Superior temporal gyrus (tissue), 1 donor: ENCODE data around the gene SNUPN.
A peak's percentile ranks its signal among the peaks of the same experiment; 100 is the strongest.

ENCODE experiments used
- DNase-seq: peaks from one replicate; pipeline ENCODE4 v3.0.0-alpha.2; 2016; ENCODE audit errors: extremely low spot score

The SNUPN gene

GRCh38 chr15:75625542-75626347 is at the start of gene SNUPN:
TSS of gene SNUPN (minus strand) at chr15:75625725. CDS start at chr15:75621051, 4,674 bp downstream.
- peak; percentile 93 for DNase-seq

DNA sequence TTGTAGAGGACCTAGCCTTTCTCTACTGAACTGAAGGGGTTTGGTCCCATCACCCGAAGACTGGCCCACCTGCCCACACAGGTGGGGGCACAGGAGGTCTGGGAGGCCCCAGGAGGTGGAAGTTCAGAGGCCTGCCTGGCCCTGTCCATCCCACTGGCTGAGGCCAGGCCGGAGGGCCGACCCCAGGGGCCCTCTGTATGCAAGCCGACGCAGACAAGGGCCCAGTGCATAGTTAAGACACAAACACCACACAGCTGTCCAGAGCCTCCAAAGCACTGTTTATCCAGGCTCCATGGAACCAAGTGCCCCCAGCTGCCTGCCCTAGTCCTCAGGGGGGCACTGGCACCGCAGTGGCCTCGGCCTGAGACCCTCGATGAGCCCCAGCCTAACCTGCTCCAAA is 48.8 kb upstream of the SNUPN start:
- DNase-seq, result no peak

- DNase-seq, result no peak
Observed at GRCh38 chr15:75673426-75674235, 48.1 kb upstream of the SNUPN start.

DNA sequence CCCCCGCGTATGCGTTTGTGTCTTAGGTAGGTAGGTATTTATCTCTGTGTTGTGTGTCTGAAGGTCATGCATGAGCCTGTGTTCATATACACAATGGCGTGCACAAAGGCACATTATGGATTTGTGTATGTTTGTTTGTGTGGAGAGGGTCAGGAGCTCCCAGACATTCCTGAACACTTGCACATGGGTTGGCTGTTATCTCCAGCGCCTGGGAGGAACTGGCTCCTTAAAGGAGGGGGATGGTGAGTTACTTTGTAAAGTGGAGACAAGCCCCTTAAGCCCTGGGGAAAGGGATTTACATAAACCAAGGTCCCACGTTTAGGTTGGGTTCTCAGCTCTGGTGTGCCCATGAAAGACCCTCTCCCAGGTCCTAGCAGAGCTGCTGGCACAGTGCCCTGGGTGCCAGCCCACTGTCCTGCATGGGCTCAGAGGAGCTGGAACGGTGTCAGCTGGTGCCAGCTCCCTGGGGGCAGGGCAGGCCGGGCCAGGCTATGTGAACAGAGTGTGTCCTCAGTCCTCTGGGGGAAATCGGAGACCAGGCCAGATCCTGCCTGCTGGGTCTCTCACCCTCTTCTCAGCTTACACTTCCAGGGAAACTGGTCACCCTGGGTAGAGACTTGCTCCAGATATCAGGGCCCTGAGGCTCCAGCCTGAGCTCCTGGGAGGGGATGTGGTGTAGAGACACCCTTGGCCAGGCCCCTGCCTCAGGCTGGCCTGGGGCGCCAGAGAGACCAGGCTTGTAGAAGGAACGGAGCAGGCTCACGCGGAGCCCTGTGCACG is 47.3 kb upstream of the SNUPN start:
- no peak for DNase-seq

- no peak for DNase-seq
Observed at GRCh38 chr15:75671730-75672602, 46.4 kb upstream of the SNUPN start.

GRCh38 chr15:75669879-75670212 is 44.3 kb upstream of the SNUPN start:
- DNase-seq, result no peak

GRCh38 chr15:75669191-75669878 is 43.8 kb upstream of the SNUPN start:
- DNase-seq, result no peak

GRCh38 chr15:75666823-75667501 is 41.4 kb upstream of the SNUPN start:
- DNase-seq, result no peak

GRCh38 chr15:75663931-75664421 is 38.5 kb upstream of the SNUPN start:
- no peak for DNase-seq

- no peak for DNase-seq
Observed at GRCh38 chr15:75662823-75663519, 37.4 kb upstream of the SNUPN start.

DNA sequence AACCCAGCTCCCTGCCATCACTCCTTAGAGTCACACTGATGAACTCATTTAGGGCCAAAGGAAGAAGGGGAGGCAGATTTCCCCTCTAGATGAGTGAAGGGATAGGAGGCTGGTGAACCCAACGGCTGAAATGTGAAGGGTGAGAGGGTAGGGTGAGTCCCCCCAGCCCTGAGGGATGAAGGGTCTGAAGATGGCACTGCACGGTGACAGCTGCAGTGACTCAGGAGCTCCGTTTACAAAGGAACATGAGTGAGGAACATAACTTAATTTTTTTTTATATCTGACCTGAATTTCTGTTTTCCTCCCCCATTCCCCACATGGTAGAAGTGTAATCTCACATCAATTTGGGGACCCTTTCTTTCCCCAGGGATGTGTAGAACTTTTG is 36.2 kb upstream of the SNUPN start:
- DNase-seq, result no peak

- no peak for DNase-seq
Observed at GRCh38 chr15:75661100-75661755, 35.7 kb upstream of the SNUPN start.

GRCh38 chr15:75659928-75660645 is 34.6 kb upstream of the SNUPN start:
- no peak for DNase-seq

DNA sequence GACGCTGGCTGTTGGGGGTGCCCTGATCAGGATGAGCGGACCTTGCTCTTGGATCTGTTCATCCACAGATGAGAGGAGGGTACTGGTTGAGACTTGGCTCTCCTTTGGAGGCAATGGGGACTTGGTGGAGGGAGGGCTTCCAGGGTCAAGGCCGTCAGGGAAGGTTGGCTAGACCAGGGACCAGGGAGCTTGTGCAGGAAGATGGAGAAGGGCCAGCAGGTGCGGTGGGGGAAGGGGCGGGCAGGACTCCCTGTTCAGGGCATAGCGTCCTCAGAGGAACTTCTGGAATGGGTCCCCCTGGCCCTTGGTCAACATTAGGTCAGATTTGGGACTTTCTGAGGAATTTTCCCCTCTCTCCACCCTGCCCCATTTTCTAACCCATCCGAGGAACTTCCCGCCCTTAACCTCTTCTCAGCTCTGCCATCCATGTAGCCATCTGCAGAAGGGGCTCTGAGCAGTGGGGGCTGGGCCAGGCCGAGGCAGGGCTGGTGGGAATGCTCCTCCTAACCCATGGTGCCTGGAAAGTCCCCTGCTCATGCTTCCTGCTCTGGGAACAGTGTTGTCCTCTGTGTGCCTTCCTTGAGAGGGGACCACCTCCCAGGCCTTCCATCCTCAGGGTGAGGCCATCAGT is 33.7 kb upstream of the SNUPN start:
- no peak for DNase-seq

DNA sequence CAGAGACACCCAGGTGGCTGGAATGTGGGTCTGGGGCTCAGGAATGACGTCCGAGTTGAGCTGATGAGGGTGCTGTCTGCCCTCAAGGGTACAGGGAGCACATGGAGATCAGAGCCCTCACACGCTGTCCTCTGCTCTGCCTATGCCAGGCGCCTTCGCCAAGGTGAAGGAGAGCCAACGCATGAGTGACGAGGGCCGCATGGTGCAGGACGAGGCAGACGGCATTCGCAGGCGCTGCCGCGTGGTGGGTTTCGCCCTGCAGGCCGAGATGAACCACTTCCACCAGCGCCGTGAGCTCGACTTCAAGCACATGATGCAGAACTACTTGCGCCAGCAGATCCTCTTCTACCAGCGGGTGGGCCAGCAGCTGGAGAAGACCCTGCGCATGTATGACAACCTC is 31.3 kb upstream of the SNUPN start:
- no peak for DNase-seq

DNA sequence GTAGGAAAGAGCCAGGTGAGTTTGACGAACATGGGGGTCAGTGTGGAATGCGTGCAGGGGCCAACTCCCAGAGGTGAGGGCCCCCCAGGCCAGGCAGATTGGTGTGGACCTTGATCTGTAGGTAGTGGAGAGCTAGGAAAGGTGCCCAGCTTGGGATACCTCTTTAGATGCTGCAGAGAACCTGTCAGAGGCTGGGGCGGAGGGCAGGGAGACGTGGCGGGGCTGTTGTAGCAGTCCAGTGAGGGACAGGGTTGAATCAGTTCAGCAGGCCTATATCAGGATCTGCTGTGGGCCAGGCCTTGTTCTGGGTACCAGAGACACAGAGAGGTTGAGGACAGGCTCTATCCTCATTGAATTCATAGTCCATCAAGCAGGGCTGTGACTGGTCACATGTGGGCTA is 30.8 kb upstream of the SNUPN start:
- no peak for DNase-seq

GRCh38 chr15:75655931-75656330 is 30.4 kb upstream of the SNUPN start:
- DNase-seq, result no peak
